SK-N-MC (cell line): ENCODE measurements around the gene GPR150.

Experiments used
- EZH2 ChIP-seq: fragments of 200-600 bp; sonication (generic); IDR thresholded peaks from one replicate; pipeline ENCODE4 v1.6.1; 2017; ENCODE audit warnings: antibody characterized with exemption
- FOXP2 ChIP-seq: optimal IDR thresholded peaks from 2 replicates; pipeline ENCODE3; 2011; ENCODE audit warnings: mild to moderate bottlenecking, moderate library complexity; ENCODE audit not compliant: insufficient read depth; ENCODE audit errors: extremely low read length, control extremely low read depth
- POLR2AphosphoS5 ChIP-seq: IDR thresholded peaks from 2 replicates; pipeline ENCODE4 v1.6.1; 2012; ENCODE audit warnings: mild to moderate bottlenecking, low read depth, low read length, borderline replicate concordance

GRCh38 chr5:95626701-95627100 lies 6.8 kb downstream of the GPR150 start:
- TF ChIP-seq FOXP2 (no peak), EZH2 (no peak), POLR2AphosphoS5 (no peak)
